HG03457 (cell line): Measurements from ENCODE around the gene ACAP2.

Experiments used
- ATAC-seq: cut with Tn5 transposase; IDR thresholded peaks from one replicate; pipeline ENCODE4 v1.9.1; 2021; ENCODE audit warnings: moderate number of reproducible peaks; ENCODE audit not compliant: unreplicated experiment

The ACAP2 gene

GRCh38 chr3:195224980-195225580, 217.7 kb downstream of the ACAP2 start:
- ATAC-seq: no peak
